Astrocyte of the cerebellum (primary cell): ENCODE results near the gene SLC6A17.

ENCODE experiments used
- DNase-seq: peaks from one replicate; pipeline ENCODE4 v3.0.0-alpha.2; 2011; ENCODE audit warnings: low read depth
- H3K4me3 ChIP-seq: 2 replicates; pipeline ENCODE4 v1.5.1; 2011; ENCODE audit warnings: mild to moderate bottlenecking, low read depth, low read length, moderate library complexity
- in situ Hi-C: cut with HindIII; loops from 2 replicates; pipeline ENCODE4 v1.10.0; 2017; ENCODE audit warnings: low sequenced_read_pairs
- TF ChIP-seq, protein P1 (sequence below): IDR thresholded peaks from 2 replicates; pipeline ENCODE4 v1.5.1; 2012; ENCODE audit warnings: low read length, low read depth, moderate library complexity, mild to moderate bottlenecking; ENCODE audit errors: missing control alignments

SLC6A17 gene

DNA sequence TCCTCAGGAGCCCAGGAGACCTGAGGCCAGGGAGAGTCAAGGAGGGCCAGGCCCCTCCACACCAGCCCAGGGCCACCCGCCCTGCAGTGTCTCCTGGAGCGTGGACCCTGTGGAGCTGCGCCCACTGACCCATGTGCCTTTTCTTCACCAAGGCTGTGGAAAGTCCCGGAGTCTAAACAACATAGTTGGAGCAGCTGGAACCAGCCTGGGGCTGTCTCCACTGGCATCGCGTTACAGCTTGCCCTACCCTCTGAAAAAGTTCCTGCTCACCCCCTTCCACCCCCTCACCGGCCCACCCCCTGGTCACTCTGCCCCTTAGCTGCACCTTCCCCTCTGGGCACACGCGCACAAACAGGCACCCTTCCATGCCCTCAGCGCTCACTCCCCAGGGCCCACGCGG lies 78.1 kb downstream of the SLC6A17 start:
- in situ Hi-C loops, result no loop called here
- TF ChIP-seq, protein P1, sequence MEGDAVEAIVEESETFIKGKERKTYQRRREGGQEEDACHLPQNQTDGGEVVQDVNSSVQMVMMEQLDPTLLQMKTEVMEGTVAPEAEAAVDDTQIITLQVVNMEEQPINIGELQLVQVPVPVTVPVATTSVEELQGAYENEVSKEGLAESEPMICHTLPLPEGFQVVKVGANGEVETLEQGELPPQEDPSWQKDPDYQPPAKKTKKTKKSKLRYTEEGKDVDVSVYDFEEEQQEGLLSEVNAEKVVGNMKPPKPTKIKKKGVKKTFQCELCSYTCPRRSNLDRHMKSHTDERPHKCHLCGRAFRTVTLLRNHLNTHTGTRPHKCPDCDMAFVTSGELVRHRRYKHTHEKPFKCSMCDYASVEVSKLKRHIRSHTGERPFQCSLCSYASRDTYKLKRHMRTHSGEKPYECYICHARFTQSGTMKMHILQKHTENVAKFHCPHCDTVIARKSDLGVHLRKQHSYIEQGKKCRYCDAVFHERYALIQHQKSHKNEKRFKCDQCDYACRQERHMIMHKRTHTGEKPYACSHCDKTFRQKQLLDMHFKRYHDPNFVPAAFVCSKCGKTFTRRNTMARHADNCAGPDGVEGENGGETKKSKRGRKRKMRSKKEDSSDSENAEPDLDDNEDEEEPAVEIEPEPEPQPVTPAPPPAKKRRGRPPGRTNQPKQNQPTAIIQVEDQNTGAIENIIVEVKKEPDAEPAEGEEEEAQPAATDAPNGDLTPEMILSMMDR, result no peak
- H3K4me3 ChIP-seq, result no peak overlapping the region
- no peak for DNase-seq

GRCh38 chr1:110228869-110229268 lies 78.6 kb downstream of the SLC6A17 start:
- no peak overlapping the region for H3K4me3 ChIP-seq
- DNase-seq, result no peak
- in situ Hi-C loops, result no loop called here
- TF ChIP-seq, protein P1, result no peak

DNA sequence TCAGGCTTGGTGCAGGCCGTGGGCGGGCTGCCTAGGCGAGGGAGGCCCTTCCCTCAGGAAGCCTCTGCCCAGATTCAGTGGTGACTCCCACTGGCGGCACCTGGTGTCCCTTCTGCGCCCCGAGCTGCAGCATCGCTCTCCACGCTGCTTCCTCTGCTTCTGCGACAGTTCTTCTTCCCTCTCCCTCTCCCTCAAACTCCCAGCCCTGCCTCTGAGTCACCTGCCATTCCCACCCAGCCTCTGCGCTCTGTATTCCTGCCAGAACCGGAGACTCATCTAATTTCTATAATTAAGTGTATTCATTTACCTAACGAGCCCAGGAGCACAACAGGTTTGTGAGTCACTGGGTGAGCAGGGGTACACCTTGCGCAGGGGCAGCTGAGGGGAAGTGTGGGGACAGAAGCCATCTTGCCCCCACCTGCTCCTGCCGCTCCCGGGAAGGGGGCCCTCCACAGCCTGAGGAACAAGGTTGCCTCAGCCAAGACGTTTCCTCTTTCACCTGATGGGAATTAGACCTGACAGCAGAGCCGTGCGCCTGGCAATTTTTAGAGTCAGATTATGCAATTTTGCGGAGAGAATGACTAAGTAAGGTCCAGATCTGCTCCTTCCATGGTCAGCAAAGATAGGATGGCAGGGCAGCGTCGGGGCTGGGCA lies 79.2 kb downstream of the SLC6A17 start:
- in situ Hi-C loops, result no loop called here
- no peak for DNase-seq
- H3K4me3 ChIP-seq, result no peak overlapping the region
- TF ChIP-seq, protein P1, result no peak

DNA sequence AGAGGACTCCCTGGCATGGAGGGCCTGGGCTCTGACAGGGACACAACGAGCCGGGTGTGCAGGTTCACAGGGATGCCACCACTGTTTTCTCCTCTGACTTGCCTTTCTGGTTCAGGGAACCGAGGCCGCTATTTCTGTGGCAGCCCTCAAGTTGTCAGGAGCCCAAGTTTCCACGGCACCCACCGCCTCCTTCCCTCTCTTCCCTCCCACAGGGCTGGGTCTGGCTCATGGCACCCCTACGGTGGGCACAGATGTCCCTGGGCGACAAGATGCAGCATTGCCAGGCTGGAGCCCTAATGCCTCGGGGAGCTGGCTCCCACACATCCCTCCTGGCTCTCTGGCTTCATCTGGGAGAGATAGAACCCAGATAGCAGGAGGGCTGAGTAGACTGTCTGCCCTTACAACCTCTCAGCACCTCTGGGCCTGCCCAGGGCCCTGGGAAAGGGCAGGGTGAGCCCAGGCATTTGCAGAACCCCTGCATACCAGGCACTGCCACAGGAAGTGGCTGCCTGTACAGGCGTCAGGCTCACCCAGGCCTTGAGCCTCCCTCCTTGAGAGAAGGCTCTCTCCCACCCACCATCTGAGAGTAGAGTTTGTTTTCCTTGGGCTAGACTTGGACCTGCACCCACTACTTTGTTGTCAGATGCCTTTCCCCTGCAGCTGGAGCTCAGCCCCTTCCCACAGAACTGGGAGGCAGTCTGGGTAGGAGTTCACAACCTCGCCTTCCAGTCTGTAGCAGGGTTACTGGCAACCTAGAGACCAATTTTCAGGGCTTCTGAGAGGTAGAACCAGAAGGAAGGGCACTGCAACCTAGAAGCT lies 80.3 kb downstream of the SLC6A17 start:
- in situ Hi-C loops, result no loop called here
- TF ChIP-seq, protein P1, result no peak
- no peak overlapping the region for H3K4me3 ChIP-seq
- DNase-seq, result no peak

- H3K4me3 ChIP-seq, result no peak overlapping the region
- TF ChIP-seq, protein P1, result no peak
- DNase-seq, result no peak
- in situ Hi-C loops, result no loop called here
Observed at GRCh38 chr1:110233861-110234260, 83.6 kb downstream of the SLC6A17 start.

DNA sequence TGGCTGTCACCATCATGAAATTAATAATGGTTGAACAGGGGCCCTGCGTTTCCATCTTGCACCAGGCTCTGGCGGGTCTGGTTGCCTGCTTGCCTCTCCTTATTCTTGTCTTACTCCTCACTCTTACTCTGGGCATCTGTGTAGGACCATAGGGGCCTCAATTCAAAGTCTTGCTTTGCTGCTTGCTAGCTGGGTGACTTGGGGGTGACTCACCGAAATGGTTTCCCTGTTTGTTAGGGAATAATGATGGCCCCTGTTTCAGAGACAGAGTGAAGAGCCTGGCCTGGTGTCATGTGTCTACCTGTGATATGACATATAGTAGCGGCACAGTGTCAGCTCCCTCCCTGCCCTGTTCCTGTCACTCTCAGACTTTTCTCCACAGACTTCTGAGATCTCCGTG lies 84.4 kb downstream of the SLC6A17 start:
- TF ChIP-seq, protein P1, result no peak
- no peak for DNase-seq
- H3K4me3 ChIP-seq, result no peak overlapping the region
- in situ Hi-C loops, result no loop called here
